ENCODE measurements around the gene HOXB2.

- TF ChIP-seq CTCF (IDR thresholded peaks at IDR 0.05; ENCODE audit: low read depth, low read length, poor library complexity, severe bottlenecking): no peak
- TF ChIP-seq EZH2phosphoT487 (IDR thresholded peaks at IDR 0.05; ENCODE audit: borderline replicate concordance, low read length): no peak
Measured at GRCh38 chr17:48563385-48563838, 18.5 kb upstream of the HOXB2 start.

Data from DOHH2 (cell line).